HepG2 (cell line): ENCODE data around the gene ARL6IP4. TPM values are rescaled to one million over a fixed set of nuclear protein-coding genes. Genes with fewer than 3 reads are reported as not detected.
A peak's percentile ranks its signal among the peaks of the same experiment; 100 is the strongest.

ENCODE experiments used
- BHLHE40 ChIP-seq: IDR thresholded peaks from 2 replicates; pipeline ENCODE4 v1.6.1; 2011; ENCODE audit warnings: low read length, improper control_type of control experiment
- BRD4 ChIP-seq: sonication (generic); formaldehyde crosslinking; IDR thresholded peaks from 2 replicates; pipeline ENCODE4 v1.4.0; 2020; ENCODE audit warnings: missing genetic modification reagents
- DBP ChIP-seq: sonication (generic); formaldehyde crosslinking; IDR thresholded peaks from 2 replicates; pipeline ENCODE4 v1.4.0; 2020; ENCODE audit warnings: missing genetic modification reagents; ENCODE audit errors: not compliant biosample characterization
- DMAP1 ChIP-seq: IDR thresholded peaks from 2 replicates; pipeline ENCODE4 v1.6.1; 2016
- DMTF1 ChIP-seq: sonication (generic); formaldehyde crosslinking; IDR thresholded peaks from 2 replicates; pipeline ENCODE4 v1.4.0; 2020; ENCODE audit warnings: mild to moderate bottlenecking, missing genetic modification reagents
- GABPA ChIP-seq, 2 experiments: IDR thresholded peaks; 2 replicates each; pipeline ENCODE4 v1.6.1; 2011 to 2016; ENCODE audit warnings: low read depth in 2 of 2, low read length in 1 of 2, missing biosample characterization in 1 of 2, missing genetic modification characterization in 1 of 2
- IRF2 ChIP-seq: IDR thresholded peaks from 2 replicates; pipeline ENCODE4 v1.6.1; 2018; ENCODE audit warnings: missing genetic modification reagents, missing compliant biosample characterization
- KDM3A ChIP-seq: IDR thresholded peaks from 2 replicates; pipeline ENCODE4 v1.6.1; 2018; ENCODE audit warnings: low read depth, missing compliant biosample characterization
- KMT2B ChIP-seq: IDR thresholded peaks from 2 replicates; pipeline ENCODE4 v1.6.1; 2016; ENCODE audit warnings: missing genetic modification reagents, missing compliant biosample characterization
- POLR2AphosphoS5 ChIP-seq: IDR thresholded peaks from 2 replicates; pipeline ENCODE4 v1.6.1; 2012; ENCODE audit warnings: low read depth, low read length
- RBM39 ChIP-seq: fragments of 200-400 bp; formaldehyde crosslinking; IDR thresholded peaks from one replicate; pipeline ENCODE4 v1.6.1; 2018; ENCODE audit warnings: antibody characterized with exemption, mild to moderate bottlenecking, low read depth, low read length; ENCODE audit not compliant: poor library complexity, severe bottlenecking
- SNAI1 ChIP-seq: sonication (generic); formaldehyde crosslinking; IDR thresholded peaks from 2 replicates; pipeline ENCODE4 v1.5.0; 2020; ENCODE audit warnings: mild to moderate bottlenecking, missing genetic modification reagents, borderline replicate concordance
- SRSF9 ChIP-seq: fragments of 200-400 bp; formaldehyde crosslinking; IDR thresholded peaks from 2 replicates; pipeline ENCODE4 v1.6.1; 2018; ENCODE audit warnings: borderline replicate concordance, mild to moderate bottlenecking, low read depth, low read length; ENCODE audit not compliant: insufficient read depth, poor library complexity, severe bottlenecking
- TEAD3 ChIP-seq: optimal IDR thresholded peaks from 2 replicates; pipeline ENCODE3; 2016; ENCODE audit warnings: borderline replicate concordance
- ZNF138 ChIP-seq: sonication (generic); formaldehyde crosslinking; IDR thresholded peaks from 2 replicates; pipeline ENCODE4 v1.5.0; 2020; ENCODE audit warnings: mild to moderate bottlenecking, low read depth, missing genetic modification reagents
- ZNF205 ChIP-seq: IDR thresholded peaks from 2 replicates; pipeline ENCODE4 v1.6.1; 2018; ENCODE audit warnings: missing biosample characterization, missing genetic modification reagents
- ZNF234 ChIP-seq: sonication (generic); formaldehyde crosslinking; conservative IDR thresholded peaks from 2 replicates; pipeline ENCODE4 v1.5.1; 2020; ENCODE audit warnings: mild to moderate bottlenecking, missing genetic modification reagents
- ZNF292 ChIP-seq: sonication (generic); formaldehyde crosslinking; IDR thresholded peaks from 2 replicates; pipeline ENCODE4 v1.8.1; 2022; ENCODE audit warnings: mild to moderate bottlenecking, low read depth, missing genetic modification reagents, borderline replicate concordance
- ZNF552 ChIP-seq: sonication (generic); formaldehyde crosslinking; IDR thresholded peaks from 2 replicates; pipeline ENCODE4 v1.9.0; 2022; ENCODE audit warnings: missing genetic modification reagents, mild to moderate bottlenecking, borderline replicate concordance
- polyA plus RNA-seq, 8 experiments: library from polyadenylated mRNA; depleted of rRNA in 3 of 8; stranded (reverse) in 7 of 8; unstranded in 1 of 8; fragments of >200 nt; fragmentation: Illumina TruSeq in 4 of 8; extraction: Trizol in 4 of 8; gene quantifications; 2 replicates each; pipeline versions ENCODE4 v1.2.1 to v1.2.3, GENCODE V29; 2011 to 2016; ENCODE audit warnings: low read depth in 4 of 8, missing spikeins in 1 of 8, mixed read lengths in 1 of 8; ENCODE audit not compliant: insufficient read depth in 1 of 8
- total RNA-seq, 5 experiments: library from RNA; depleted of rRNA; stranded (reverse); fragments of >200 nt; fragmentation: Illumina TruSeq; extraction: Trizol; gene quantifications; 2 replicates each; pipeline ENCODE4 v1.2.3, GENCODE V29; 2016; ENCODE audit warnings: low read depth in 1 of 5
- TF ChIP-seq, protein P1 (sequence below): IDR thresholded peaks from 2 replicates; pipeline ENCODE4 v1.6.1; 2012; ENCODE audit warnings: low read length, improper control_type of control experiment
- TF ChIP-seq, protein P2 (sequence below): sonication (generic); formaldehyde crosslinking; IDR thresholded peaks from 2 replicates; pipeline ENCODE4 v1.5.0; 2020; ENCODE audit warnings: mild to moderate bottlenecking, missing genetic modification reagents

Gene ARL6IP4
- total and polyA plus RNA-seq, 2 of the 13 experiments (the other 11 are each of a cell fraction or from before 2014, with no cell fraction given): 155 to 220 TPM

DNA sequence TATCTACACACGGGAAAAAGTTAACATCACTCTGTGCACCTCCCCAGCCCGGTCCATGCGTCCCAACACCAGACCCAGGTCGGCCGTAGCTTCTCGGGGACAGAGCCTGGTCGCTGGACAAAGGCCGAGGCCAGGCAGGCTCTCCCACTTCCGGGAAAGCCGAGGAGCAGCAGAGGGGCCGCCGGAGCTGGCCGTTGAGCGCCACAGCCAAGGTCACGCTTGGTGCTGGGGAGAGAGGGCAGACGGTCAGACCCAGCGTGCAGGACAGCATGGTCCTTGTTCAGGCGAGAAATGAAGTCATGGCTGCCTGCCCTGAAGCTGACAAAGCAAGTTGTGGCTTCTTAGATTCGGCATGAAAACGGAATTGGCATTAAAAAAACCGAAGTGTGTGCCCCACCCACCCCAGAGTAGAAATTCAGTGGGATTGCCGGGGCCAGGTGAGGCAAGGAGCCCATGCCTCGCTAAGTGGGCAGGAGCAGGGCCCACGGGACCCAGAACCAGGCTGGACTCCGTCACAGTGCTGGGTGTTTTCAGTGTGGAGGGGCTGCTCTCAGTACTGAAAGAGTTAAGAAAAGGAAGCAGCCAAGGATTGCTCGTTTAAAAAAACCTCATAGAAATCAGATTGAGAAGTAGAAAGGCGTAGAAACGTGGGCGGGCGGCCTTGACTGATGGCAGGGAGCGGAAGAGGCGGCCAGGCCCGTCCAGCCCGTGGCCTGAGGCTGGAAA, 4.3 kb downstream of the ARL6IP4 start (continued):
- TF ChIP-seq TEAD3 (CRISPR knock-in tag) (peak; percentile 27), POLR2AphosphoS5 (peak; percentile 35), KDM3A (no peak; the same call in 1 of the 2 replicates), RBM39 (no peak), DMAP1 (CRISPR knock-in tag) (peak; percentile 91), GABPA (IDR thresholded peaks at IDR 0.05; ENCODE audit: low read depth, low read length) (no peak), GABPA (CRISPR knock-in tag; IDR thresholded peaks at IDR 0.05; ENCODE audit: low read depth) (peak; percentile 79), ZNF234 (no peak), SNAI1 (CRISPR knock-in tag) (no peak), DBP (CRISPR knock-in tag) (peak; percentile 83), IRF2 (CRISPR knock-in tag) (peak; percentile 87), SRSF9 (no peak), ZNF138 (CRISPR knock-in tag) (no peak), ZNF552 (CRISPR knock-in tag) (no peak), ZNF205 (CRISPR knock-in tag) (peak; percentile 94), BHLHE40 (peak; percentile 38; the same call in 1 of the 2 replicates), DMTF1 (CRISPR knock-in tag) (no peak), BRD4 (CRISPR knock-in tag) (peak; percentile 68; the same call in 1 of the 2 replicates), ZNF292 (peak; percentile 89), KMT2B (CRISPR knock-in tag) (peak; percentile 71)
- TF ChIP-seq, protein P1, sequence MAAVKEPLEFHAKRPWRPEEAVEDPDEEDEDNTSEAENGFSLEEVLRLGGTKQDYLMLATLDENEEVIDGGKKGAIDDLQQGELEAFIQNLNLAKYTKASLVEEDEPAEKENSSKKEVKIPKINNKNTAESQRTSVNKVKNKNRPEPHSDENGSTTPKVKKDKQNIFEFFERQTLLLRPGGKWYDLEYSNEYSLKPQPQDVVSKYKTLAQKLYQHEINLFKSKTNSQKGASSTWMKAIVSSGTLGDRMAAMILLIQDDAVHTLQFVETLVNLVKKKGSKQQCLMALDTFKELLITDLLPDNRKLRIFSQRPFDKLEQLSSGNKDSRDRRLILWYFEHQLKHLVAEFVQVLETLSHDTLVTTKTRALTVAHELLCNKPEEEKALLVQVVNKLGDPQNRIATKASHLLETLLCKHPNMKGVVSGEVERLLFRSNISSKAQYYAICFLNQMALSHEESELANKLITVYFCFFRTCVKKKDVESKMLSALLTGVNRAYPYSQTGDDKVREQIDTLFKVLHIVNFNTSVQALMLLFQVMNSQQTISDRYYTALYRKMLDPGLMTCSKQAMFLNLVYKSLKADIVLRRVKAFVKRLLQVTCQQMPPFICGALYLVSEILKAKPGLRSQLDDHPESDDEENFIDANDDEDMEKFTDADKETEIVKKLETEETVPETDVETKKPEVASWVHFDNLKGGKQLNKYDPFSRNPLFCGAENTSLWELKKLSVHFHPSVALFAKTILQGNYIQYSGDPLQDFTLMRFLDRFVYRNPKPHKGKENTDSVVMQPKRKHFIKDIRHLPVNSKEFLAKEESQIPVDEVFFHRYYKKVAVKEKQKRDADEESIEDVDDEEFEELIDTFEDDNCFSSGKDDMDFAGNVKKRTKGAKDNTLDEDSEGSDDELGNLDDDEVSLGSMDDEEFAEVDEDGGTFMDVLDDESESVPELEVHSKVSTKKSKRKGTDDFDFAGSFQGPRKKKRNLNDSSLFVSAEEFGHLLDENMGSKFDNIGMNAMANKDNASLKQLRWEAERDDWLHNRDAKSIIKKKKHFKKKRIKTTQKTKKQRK: no peak
- TF ChIP-seq, protein P2, sequence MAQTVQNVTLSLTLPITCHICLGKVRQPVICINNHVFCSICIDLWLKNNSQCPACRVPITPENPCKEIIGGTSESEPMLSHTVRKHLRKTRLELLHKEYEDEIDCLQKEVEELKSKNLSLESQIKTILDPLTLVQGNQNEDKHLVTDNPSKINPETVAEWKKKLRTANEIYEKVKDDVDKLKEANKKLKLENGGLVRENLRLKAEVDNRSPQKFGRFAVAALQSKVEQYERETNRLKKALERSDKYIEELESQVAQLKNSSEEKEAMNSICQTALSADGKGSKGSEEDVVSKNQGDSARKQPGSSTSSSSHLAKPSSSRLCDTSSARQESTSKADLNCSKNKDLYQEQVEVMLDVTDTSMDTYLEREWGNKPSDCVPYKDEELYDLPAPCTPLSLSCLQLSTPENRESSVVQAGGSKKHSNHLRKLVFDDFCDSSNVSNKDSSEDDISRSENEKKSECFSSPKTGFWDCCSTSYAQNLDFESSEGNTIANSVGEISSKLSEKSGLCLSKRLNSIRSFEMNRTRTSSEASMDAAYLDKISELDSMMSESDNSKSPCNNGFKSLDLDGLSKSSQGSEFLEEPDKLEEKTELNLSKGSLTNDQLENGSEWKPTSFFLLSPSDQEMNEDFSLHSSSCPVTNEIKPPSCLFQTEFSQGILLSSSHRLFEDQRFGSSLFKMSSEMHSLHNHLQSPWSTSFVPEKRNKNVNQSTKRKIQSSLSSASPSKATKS (CRISPR knock-in tag): no peak
